ENCODE measurements around the gene OR2AT4. TPM values are rescaled to one million over a fixed set of nuclear protein-coding genes. Genes with fewer than 3 reads are reported as not detected.
"Not testable (repeated sequence)": the region's sequence is repeated elsewhere in the genome, so short reads cannot be mapped to it uniquely, and the experiment has no call there.

OR2AT4 gene
- total RNA-seq, 3 donors from 2014 or later = not detected

DNA sequence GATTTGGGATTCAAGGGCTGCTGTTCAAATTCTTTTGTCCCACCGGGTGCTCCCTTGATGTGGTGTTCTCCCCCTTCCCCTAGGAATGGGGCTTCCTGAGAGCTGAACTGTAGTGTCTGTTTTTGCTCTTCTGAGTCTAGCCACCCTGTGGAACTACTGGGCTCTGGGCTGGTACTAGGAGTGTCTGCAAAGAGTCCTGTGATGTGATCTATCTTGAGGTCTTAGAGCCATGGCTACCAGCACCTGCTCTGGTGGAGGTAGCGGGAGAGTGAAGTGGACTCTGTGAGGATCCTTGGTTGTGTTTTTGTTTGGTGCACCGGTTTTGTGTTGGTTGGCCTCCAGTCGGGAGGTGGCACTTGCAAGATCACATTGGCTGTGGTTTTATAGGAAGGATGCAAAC, 46.2 kb downstream of the OR2AT4 start:
- no peak for TF ChIP-seq POLR2AphosphoS5 (IDR thresholded peaks at IDR 0.05)
- TF ChIP-seq POLR2A (IDR thresholded peaks at IDR 0.05) = no peak
- TF ChIP-seq, protein P1, sequence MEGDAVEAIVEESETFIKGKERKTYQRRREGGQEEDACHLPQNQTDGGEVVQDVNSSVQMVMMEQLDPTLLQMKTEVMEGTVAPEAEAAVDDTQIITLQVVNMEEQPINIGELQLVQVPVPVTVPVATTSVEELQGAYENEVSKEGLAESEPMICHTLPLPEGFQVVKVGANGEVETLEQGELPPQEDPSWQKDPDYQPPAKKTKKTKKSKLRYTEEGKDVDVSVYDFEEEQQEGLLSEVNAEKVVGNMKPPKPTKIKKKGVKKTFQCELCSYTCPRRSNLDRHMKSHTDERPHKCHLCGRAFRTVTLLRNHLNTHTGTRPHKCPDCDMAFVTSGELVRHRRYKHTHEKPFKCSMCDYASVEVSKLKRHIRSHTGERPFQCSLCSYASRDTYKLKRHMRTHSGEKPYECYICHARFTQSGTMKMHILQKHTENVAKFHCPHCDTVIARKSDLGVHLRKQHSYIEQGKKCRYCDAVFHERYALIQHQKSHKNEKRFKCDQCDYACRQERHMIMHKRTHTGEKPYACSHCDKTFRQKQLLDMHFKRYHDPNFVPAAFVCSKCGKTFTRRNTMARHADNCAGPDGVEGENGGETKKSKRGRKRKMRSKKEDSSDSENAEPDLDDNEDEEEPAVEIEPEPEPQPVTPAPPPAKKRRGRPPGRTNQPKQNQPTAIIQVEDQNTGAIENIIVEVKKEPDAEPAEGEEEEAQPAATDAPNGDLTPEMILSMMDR (IDR thresholded peaks at IDR 0.05) = no peak
- Histone ChIP-seq H3K27ac (no peak overlapping the region), H3K9me3 (peaks cover 0 to 15% of the 10 kb centered on the region in 2 donors), H3K4me3 (no peak overlapping the region), H3K27me3 (no peaks in the 10 kb centered on the region), H3K4me1 (no peaks in the 10 kb centered on the region), H3K36me3 (no peaks in the 10 kb centered on the region)
- no peak for DNase-seq (ENCODE audit: low spot score in 2 of 2)
- intact Hi-C loops (cut with DNase I; ENCODE audit: low total_unique reads) = no loop called here

DNA sequence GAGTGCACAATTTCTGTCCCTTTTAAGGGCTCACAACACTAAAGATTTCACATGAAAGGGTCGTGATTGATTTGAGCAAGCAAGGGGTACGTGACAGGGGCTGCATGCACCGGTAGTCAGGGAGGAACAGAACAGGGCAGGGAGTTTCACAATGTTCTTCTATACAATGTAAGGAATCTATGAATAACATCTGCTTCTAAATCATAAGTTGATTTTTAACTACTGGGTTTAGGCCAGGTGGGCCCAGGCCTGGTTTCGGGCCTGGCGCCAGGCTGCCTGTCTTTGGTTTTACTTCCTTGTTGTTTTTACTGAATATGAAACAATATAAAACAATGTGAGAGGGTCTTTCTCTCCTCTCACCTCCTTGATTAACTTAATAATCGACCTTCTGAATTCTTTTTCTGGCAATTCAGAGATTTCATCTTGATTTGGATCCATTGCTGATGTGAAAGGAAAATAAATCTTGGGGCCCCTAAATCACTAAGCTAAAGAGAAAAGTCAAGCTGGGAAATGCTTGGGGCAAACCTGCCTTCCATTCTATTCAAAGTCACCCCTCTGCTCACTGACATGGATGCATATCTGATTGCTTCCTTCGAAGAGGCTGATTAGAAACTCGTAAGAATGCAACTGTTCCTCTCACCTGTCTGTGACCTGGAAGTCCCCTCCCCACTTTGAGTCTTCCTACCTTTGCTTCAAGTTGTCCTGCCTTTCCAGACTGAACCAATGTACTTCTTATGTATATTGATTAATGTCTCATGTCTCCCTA, 47.0 kb downstream of the OR2AT4 start:
- intact Hi-C loops (cut with DNase I; ENCODE audit: low total_unique reads); H3K27me3 ChIP-seq; H3K4me3 ChIP-seq; H3K36me3 ChIP-seq; DNase-seq (ENCODE audit: low spot score in 2 of 2); H3K27ac ChIP-seq; H3K4me1 ChIP-seq: not testable (repeated sequence)
- peaks cover 0 to 15% of the 10 kb centered on the region in 2 donors for H3K9me3 ChIP-seq

DNA sequence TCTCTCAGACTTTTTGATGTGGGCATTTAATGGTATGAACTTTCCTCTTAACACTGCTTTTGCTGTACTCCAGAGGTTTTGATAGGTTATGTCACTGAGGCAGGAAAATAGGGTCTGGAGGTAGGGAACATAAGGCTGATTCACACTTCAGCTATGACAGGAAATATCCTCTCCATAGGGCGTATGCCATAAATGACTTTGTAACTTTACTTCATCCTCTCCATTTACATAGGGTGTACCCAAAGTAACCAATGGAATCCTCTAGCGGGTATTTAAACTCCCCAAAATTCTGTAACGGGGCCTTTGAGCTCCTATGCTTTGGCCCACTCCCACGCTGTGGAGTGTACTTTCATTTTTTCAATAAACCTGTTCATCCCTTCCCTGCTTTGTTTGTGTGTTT, 49.5 kb downstream of the OR2AT4 start:
- no peaks in the 10 kb centered on the region for H3K27me3 ChIP-seq
- no peak for TF ChIP-seq POLR2AphosphoS5 (IDR thresholded peaks at IDR 0.05)
- no peak for TF ChIP-seq POLR2A (IDR thresholded peaks at IDR 0.05)
- TF ChIP-seq, protein P1 (IDR thresholded peaks at IDR 0.05) = no peak
- intact Hi-C loops (cut with DNase I; ENCODE audit: low total_unique reads) = no loop called here
- H3K9me3 ChIP-seq = peaks cover 0 to 4% of the 10 kb centered on the region in 2 donors
- no peak overlapping the region for H3K27ac ChIP-seq
- H3K36me3 ChIP-seq = no peaks in the 10 kb centered on the region
- H3K4me1 ChIP-seq = no peaks in the 10 kb centered on the region
- DNase-seq (ENCODE audit: low spot score in 2 of 2) = no peak
- H3K4me3 ChIP-seq = no peak overlapping the region

DNA sequence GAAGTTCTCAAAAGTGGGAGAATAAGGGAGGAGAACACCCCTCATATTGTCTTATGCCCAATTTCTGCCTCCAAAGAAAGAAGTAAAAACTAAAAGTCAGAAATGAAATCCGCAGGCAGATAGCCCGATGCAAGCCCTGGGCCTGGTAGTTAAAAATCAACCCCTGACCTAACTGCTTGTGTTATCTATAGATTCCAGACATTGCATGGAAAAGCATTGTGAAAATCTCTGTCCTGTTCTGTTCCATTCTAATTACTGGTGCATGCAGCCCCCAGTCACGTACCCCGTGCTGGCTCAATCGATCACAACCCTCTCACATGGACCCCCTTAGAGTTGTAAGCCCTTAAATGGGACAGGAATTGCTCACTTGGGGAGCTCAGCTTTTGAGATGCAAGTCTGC, 50.0 kb downstream of the OR2AT4 start:
- DNase-seq (ENCODE audit: low spot score in 2 of 2); H3K4me1 ChIP-seq; H3K9me3 ChIP-seq; H3K27ac ChIP-seq; H3K27me3 ChIP-seq; H3K4me3 ChIP-seq; H3K36me3 ChIP-seq; intact Hi-C loops (cut with DNase I; ENCODE audit: low total_unique reads): not testable (repeated sequence)

DNA sequence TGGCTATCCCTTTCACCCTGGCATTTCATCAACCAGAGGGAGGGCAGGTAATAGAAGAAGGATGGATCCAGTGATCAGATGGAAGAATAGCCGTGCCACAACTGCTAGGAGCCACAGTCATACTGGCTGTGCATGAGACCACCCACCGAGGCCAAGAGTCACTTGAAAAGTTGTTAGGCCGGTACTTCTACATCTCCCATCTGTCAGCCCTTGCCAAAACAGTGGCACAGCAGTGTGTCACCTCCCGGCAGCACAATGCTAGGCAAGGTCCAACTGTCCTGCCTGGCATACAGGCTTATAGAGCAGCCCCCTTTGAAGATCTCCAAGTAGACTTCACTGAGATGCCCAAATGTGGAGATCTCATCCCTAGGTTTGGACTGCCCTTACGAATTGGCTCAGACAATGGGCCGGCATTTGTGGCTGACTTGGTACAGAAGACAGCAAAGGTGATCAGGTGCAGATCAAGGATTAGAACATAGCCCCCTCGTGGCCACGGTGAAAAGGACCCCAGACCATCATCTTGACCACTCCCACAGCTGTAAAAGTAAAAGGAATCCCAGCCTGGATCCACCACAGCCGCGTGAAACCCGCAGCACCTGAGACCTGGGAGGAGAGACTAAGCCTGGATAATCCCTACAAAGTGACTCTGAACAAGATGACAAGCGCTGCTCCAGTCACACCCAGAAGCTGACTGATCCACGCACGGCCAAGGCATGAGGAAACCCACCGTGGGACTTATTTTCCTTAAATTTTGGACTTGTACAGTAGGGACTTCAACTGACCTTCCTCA, 52.1 kb downstream of the OR2AT4 start:
- H3K4me1 ChIP-seq; H3K27me3 ChIP-seq; intact Hi-C loops (cut with DNase I; ENCODE audit: low total_unique reads); H3K4me3 ChIP-seq; H3K9me3 ChIP-seq; DNase-seq (ENCODE audit: low spot score in 2 of 2); H3K27ac ChIP-seq; H3K36me3 ChIP-seq: not testable (repeated sequence)

DNA sequence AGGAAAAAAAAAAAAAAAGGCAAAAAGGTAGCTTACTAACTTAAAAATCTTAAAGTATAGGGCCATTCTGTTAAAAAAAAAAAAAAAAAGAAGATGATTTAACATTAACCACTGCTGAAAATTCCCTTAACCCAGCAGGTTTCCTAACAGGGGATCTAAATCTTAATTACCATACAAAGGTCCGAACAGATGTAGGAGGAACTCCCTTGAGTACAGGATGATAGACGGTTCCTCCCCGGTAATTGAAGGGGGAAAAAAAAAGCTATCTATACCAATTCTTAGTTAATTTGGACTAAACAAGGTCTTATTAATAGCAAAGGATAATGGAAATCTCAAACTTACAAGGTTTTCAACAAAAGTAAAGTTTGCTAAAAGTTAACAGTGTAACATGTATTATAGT, 54.9 kb downstream of the OR2AT4 start:
- H3K4me3 ChIP-seq; H3K27ac ChIP-seq; H3K36me3 ChIP-seq; DNase-seq (ENCODE audit: low spot score in 2 of 2); H3K9me3 ChIP-seq; H3K4me1 ChIP-seq; H3K27me3 ChIP-seq; intact Hi-C loops (cut with DNase I; ENCODE audit: low total_unique reads): not testable (repeated sequence)

DNA sequence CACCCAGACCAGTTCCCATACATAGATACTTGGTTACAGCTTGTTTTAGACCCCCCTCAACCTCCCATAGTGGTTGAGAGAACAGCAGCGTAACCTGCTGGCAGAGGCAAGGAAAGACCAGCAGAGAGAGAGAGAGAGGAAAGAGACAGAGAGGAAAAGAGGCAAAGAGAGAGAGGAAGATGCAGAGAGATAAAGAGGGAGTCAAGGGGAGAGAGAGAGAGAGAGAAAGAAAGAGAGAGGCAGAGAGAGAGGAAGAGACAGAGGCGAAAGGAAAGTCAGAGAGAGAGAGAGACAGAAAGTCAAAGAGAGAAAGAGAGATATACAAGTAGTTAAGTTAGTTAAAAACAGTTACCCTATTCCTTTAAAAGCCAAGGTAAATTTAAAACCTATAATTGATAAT, 55.4 kb downstream of the OR2AT4 start:
- H3K4me1 ChIP-seq = no peaks in the 10 kb centered on the region
- H3K9me3 ChIP-seq = no peaks in the 10 kb centered on the region
- no peaks in the 10 kb centered on the region for H3K36me3 ChIP-seq
- no peak overlapping the region for H3K27ac ChIP-seq
- intact Hi-C loops (cut with DNase I; ENCODE audit: low total_unique reads) = no loop called here
- no peaks in the 10 kb centered on the region for H3K27me3 ChIP-seq
- DNase-seq (ENCODE audit: low spot score in 2 of 2) = no peak
- no peak overlapping the region for H3K4me3 ChIP-seq
- no peak for TF ChIP-seq POLR2A (IDR thresholded peaks at IDR 0.05)
- no peak for TF ChIP-seq POLR2AphosphoS5 (IDR thresholded peaks at IDR 0.05)
- TF ChIP-seq, protein P1 (IDR thresholded peaks at IDR 0.05) = no peak
